GM12878 (cell line): ENCODE results near the gene PITRM1. TPM values are rescaled to one million over a fixed set of nuclear protein-coding genes. Genes with fewer than 3 reads are reported as not detected.

ENCODE experiments used
- BRCA1 ChIP-seq: IDR thresholded peaks from 2 replicates; pipeline ENCODE4 v1.6.1; 2011; ENCODE audit warnings: low read depth, low read length, improper control_type of control experiment
- HDAC6 ChIP-seq: fragments of 200-600 bp; sonication (generic); IDR thresholded peaks from one replicate; pipeline ENCODE4 v1.8.0; 2017; ENCODE audit warnings: antibody characterized with exemption; ENCODE audit not compliant: unreplicated experiment
- IKZF2 ChIP-seq, 2 experiments: fragments of 450-650 bp; IDR thresholded peaks; 2 replicates each; pipeline ENCODE4 v1.6.1; 2017; ENCODE audit warnings: mild to moderate bottlenecking in 2 of 2, moderate library complexity in 2 of 2
- IRF4 ChIP-seq: IDR thresholded peaks from 2 replicates; pipeline ENCODE4 v1.6.1; 2011; ENCODE audit warnings: low read depth, low read length
- MTA3 ChIP-seq: IDR thresholded peaks from 2 replicates; pipeline ENCODE4 v1.6.1; 2012; ENCODE audit warnings: low read length, inconsistent platforms, borderline replicate concordance
- NFYB ChIP-seq: IDR thresholded peaks from 2 replicates; pipeline ENCODE4 v1.6.1; 2011; ENCODE audit warnings: low read depth, mild to moderate bottlenecking, low read length, improper control_type of control experiment, moderate library complexity; ENCODE audit not compliant: insufficient read depth
- NR2F1 ChIP-seq: fragments of 450-650 bp; conservative IDR thresholded peaks from 2 replicates; pipeline ENCODE4 v1.6.1; 2017; ENCODE audit warnings: mild to moderate bottlenecking
- SMARCA5 ChIP-seq: fragments of 450-650 bp; IDR thresholded peaks from 2 replicates; pipeline ENCODE4 v1.6.1; 2017; ENCODE audit warnings: mild to moderate bottlenecking
- SUZ12 ChIP-seq: fragments of 200-600 bp; sonication (generic); IDR thresholded peaks from one replicate; pipeline ENCODE4 v1.6.1; 2018; ENCODE audit warnings: antibody characterized with exemption, mild to moderate bottlenecking; ENCODE audit not compliant: unreplicated experiment
- WRNIP1 ChIP-seq: IDR thresholded peaks from 2 replicates; pipeline ENCODE4 v1.6.1; 2011; ENCODE audit warnings: low read depth, low read length, improper control_type of control experiment, borderline replicate concordance
- polyA plus RNA-seq, 11 experiments: library from polyadenylated mRNA; depleted of rRNA in 4 of 11; unstranded in 6 of 11; stranded (reverse) in 5 of 11; fragments of >200 nt; fragmentation: Nextera tagmentation in 4 of 11; fragmentation: Illumina TruSeq in 1 of 11; extraction: Ambion mirVana in 4 of 11; extraction: Trizol in 1 of 11; gene quantifications; 1 replicate in 1 of 11; 2 replicates in 10 of 11; pipeline versions ENCODE4 v1.2.1 to v1.2.3, GENCODE V29; 2011 to 2016; ENCODE audit warnings: inconsistent platforms in 2 of 11, missing spikeins in 2 of 11, low read depth in 1 of 11
- total RNA-seq, 4 experiments: library from RNA; depleted of rRNA in 3 of 4; stranded (reverse); fragments of >200 nt in 3 of 4; fragmentation: Illumina TruSeq in 1 of 4; extraction: Trizol in 1 of 4; gene quantifications; 2 replicates each; pipeline versions ENCODE4 v1.2.1 to v1.2.3, GENCODE V29; 2013 to 2021
- TF ChIP-seq, protein P1 (sequence below): fragments of 450-650 bp; IDR thresholded peaks from 2 replicates; pipeline ENCODE4 v1.6.1; 2017; ENCODE audit warnings: antibody characterized with exemption, mild to moderate bottlenecking, moderate library complexity
- TF ChIP-seq, protein P2 (sequence below): fragments of 450-650 bp; IDR thresholded peaks from 2 replicates; pipeline ENCODE4 v1.6.1; 2016; ENCODE audit warnings: mild to moderate bottlenecking
- TF ChIP-seq, protein P3 (sequence below): IDR thresholded peaks from 2 replicates; pipeline ENCODE4 v1.6.1; 2012; ENCODE audit warnings: mild to moderate bottlenecking, low read depth, low read length
- TF ChIP-seq, protein P4 (sequence below): IDR thresholded peaks from 2 replicates; pipeline ENCODE4 v1.6.1; 2012; ENCODE audit warnings: improper control_type of control experiment, low read depth, low read length; ENCODE audit not compliant: insufficient replicate concordance
- TF ChIP-seq, protein P5 (sequence below): IDR thresholded peaks from 2 replicates; pipeline ENCODE4 v1.6.1; 2012; ENCODE audit warnings: low read length, inconsistent platforms

Gene PITRM1
- total and polyA plus RNA-seq, 10 of the 15 experiments (the other 5 are each of a cell fraction or from before 2014, with no cell fraction given): 15.5 to 53.0 (median 45.0) TPM

DNA sequence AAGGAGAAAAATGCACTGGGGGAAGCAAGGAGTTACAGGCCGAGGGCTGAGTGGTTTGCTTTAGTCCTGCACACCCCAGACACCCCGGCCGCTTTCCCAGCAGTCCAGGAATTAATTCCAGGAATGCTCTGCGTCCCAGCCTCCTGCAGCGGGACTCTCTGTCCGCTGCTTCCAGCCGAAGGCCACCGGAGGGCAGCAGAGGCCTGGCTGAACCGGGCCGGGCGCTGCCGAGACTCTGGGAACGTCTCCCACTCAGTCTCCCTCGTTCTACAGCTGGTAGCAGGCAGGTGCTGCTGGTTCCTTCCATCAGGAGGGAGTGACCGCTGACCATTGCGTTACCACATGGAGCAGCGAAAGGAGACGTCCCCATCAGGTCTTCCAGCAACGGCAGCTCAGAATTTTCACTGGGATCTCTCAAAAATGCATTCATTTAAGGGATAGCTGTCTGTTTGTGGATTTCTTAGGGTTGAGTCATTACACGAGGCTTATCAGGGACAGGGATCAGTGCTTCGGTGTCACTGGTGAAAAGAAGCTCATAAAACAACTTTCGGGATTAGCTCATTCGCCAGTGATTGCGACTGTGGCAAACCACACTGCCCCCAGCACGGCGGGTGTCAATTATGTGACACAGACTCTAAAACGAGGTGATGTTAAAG is 24.9 kb upstream of the PITRM1 start (continued):
- TF ChIP-seq SUZ12 (no peak), WRNIP1 (no peak), BRCA1 (no peak), IKZF2 (IDR thresholded peaks at IDR 0.05) (peak in 1 of 2 experiments; percentile 78; a peak in 2 of 4 replicates), HDAC6 (no peak), MTA3 (0 out of 2 replicates have a peak, but pooled peaks have one; percentile 48), IRF4 (peak; percentile 83; the same call in 1 of the 2 replicates), SMARCA5 (0 out of 2 replicates have a peak, but pooled peaks have one; percentile 54), NR2F1 (peak; percentile 96), NFYB (no peak)
- TF ChIP-seq, protein P1, sequence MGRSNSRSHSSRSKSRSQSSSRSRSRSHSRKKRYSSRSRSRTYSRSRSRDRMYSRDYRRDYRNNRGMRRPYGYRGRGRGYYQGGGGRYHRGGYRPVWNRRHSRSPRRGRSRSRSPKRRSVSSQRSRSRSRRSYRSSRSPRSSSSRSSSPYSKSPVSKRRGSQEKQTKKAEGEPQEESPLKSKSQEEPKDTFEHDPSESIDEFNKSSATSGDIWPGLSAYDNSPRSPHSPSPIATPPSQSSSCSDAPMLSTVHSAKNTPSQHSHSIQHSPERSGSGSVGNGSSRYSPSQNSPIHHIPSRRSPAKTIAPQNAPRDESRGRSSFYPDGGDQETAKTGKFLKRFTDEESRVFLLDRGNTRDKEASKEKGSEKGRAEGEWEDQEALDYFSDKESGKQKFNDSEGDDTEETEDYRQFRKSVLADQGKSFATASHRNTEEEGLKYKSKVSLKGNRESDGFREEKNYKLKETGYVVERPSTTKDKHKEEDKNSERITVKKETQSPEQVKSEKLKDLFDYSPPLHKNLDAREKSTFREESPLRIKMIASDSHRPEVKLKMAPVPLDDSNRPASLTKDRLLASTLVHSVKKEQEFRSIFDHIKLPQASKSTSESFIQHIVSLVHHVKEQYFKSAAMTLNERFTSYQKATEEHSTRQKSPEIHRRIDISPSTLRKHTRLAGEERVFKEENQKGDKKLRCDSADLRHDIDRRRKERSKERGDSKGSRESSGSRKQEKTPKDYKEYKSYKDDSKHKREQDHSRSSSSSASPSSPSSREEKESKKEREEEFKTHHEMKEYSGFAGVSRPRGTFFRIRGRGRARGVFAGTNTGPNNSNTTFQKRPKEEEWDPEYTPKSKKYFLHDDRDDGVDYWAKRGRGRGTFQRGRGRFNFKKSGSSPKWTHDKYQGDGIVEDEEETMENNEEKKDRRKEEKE: no peak
- TF ChIP-seq, protein P2, sequence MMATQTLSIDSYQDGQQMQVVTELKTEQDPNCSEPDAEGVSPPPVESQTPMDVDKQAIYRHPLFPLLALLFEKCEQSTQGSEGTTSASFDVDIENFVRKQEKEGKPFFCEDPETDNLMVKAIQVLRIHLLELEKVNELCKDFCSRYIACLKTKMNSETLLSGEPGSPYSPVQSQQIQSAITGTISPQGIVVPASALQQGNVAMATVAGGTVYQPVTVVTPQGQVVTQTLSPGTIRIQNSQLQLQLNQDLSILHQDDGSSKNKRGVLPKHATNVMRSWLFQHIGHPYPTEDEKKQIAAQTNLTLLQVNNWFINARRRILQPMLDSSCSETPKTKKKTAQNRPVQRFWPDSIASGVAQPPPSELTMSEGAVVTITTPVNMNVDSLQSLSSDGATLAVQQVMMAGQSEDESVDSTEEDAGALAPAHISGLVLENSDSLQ: peak; percentile 82
- TF ChIP-seq, protein P3, sequence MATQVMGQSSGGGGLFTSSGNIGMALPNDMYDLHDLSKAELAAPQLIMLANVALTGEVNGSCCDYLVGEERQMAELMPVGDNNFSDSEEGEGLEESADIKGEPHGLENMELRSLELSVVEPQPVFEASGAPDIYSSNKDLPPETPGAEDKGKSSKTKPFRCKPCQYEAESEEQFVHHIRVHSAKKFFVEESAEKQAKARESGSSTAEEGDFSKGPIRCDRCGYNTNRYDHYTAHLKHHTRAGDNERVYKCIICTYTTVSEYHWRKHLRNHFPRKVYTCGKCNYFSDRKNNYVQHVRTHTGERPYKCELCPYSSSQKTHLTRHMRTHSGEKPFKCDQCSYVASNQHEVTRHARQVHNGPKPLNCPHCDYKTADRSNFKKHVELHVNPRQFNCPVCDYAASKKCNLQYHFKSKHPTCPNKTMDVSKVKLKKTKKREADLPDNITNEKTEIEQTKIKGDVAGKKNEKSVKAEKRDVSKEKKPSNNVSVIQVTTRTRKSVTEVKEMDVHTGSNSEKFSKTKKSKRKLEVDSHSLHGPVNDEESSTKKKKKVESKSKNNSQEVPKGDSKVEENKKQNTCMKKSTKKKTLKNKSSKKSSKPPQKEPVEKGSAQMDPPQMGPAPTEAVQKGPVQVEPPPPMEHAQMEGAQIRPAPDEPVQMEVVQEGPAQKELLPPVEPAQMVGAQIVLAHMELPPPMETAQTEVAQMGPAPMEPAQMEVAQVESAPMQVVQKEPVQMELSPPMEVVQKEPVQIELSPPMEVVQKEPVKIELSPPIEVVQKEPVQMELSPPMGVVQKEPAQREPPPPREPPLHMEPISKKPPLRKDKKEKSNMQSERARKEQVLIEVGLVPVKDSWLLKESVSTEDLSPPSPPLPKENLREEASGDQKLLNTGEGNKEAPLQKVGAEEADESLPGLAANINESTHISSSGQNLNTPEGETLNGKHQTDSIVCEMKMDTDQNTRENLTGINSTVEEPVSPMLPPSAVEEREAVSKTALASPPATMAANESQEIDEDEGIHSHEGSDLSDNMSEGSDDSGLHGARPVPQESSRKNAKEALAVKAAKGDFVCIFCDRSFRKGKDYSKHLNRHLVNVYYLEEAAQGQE: no peak
- TF ChIP-seq, protein P4, sequence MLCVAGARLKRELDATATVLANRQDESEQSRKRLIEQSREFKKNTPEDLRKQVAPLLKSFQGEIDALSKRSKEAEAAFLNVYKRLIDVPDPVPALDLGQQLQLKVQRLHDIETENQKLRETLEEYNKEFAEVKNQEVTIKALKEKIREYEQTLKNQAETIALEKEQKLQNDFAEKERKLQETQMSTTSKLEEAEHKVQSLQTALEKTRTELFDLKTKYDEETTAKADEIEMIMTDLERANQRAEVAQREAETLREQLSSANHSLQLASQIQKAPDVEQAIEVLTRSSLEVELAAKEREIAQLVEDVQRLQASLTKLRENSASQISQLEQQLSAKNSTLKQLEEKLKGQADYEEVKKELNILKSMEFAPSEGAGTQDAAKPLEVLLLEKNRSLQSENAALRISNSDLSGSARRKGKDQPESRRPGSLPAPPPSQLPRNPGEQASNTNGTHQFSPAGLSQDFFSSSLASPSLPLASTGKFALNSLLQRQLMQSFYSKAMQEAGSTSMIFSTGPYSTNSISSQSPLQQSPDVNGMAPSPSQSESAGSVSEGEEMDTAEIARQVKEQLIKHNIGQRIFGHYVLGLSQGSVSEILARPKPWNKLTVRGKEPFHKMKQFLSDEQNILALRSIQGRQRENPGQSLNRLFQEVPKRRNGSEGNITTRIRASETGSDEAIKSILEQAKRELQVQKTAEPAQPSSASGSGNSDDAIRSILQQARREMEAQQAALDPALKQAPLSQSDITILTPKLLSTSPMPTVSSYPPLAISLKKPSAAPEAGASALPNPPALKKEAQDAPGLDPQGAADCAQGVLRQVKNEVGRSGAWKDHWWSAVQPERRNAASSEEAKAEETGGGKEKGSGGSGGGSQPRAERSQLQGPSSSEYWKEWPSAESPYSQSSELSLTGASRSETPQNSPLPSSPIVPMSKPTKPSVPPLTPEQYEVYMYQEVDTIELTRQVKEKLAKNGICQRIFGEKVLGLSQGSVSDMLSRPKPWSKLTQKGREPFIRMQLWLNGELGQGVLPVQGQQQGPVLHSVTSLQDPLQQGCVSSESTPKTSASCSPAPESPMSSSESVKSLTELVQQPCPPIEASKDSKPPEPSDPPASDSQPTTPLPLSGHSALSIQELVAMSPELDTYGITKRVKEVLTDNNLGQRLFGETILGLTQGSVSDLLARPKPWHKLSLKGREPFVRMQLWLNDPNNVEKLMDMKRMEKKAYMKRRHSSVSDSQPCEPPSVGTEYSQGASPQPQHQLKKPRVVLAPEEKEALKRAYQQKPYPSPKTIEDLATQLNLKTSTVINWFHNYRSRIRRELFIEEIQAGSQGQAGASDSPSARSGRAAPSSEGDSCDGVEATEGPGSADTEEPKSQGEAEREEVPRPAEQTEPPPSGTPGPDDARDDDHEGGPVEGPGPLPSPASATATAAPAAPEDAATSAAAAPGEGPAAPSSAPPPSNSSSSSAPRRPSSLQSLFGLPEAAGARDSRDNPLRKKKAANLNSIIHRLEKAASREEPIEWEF: no peak
- TF ChIP-seq, protein P5, sequence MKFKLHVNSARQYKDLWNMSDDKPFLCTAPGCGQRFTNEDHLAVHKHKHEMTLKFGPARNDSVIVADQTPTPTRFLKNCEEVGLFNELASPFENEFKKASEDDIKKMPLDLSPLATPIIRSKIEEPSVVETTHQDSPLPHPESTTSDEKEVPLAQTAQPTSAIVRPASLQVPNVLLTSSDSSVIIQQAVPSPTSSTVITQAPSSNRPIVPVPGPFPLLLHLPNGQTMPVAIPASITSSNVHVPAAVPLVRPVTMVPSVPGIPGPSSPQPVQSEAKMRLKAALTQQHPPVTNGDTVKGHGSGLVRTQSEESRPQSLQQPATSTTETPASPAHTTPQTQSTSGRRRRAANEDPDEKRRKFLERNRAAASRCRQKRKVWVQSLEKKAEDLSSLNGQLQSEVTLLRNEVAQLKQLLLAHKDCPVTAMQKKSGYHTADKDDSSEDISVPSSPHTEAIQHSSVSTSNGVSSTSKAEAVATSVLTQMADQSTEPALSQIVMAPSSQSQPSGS: peak; percentile 81
